ENCODE results near the gene ATP1B4.

DNA sequence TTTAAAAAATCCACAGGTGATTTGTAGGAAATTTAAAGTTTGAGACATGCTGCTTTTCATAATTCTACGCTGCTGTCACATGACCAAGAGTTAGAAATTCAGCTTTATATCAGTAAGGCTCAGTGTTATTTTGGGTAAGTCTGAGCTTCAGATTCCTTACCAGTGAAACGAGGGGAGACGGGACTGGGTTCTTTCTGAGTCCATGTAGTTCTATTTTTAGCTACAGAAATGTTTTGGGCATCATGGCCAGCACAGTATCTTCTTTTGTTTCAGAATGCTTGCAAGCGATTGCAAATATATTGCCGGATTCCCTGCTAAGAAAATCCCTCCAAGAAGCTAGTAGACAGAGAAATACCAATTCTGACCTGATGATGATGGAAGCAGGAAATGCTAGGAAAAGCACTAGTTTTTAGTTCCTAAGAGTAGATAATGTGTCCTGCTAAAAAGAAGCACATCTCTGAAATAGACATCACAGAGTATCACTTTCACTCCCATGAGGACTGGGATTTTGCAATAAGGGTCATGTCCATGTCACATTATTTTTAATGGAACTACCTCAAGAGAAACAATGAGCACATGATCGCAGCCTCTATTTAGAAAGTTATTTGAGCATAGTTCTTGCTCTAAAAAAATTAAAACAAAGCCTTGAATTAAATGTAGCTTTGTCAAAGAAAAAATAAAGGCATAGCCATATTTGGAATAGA lies 10.9 kb downstream of the ATP1B4 start:
- TF ChIP-seq, protein P1, sequence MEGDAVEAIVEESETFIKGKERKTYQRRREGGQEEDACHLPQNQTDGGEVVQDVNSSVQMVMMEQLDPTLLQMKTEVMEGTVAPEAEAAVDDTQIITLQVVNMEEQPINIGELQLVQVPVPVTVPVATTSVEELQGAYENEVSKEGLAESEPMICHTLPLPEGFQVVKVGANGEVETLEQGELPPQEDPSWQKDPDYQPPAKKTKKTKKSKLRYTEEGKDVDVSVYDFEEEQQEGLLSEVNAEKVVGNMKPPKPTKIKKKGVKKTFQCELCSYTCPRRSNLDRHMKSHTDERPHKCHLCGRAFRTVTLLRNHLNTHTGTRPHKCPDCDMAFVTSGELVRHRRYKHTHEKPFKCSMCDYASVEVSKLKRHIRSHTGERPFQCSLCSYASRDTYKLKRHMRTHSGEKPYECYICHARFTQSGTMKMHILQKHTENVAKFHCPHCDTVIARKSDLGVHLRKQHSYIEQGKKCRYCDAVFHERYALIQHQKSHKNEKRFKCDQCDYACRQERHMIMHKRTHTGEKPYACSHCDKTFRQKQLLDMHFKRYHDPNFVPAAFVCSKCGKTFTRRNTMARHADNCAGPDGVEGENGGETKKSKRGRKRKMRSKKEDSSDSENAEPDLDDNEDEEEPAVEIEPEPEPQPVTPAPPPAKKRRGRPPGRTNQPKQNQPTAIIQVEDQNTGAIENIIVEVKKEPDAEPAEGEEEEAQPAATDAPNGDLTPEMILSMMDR (IDR thresholded peaks at IDR 0.05; ENCODE audit: insufficient read depth, low read length, poor library complexity, severe bottlenecking): no peak
- no peak for TF ChIP-seq EZH2phosphoT487 (conservative IDR thresholded peaks at IDR 0.05; ENCODE audit: low read length)

All from SU-DHL-6 (cell line).